NCI-H1092 (cell line): ENCODE data around the gene GOLGA6L6.
"Not testable (repeated sequence)": the region's sequence is repeated elsewhere in the genome, so short reads cannot be mapped to it uniquely, and the experiment has no call there.

Source experiments
- DNase-seq: peaks from one replicate; lab custom pipeline; 2025; lab: John Stamatoyannopoulos, UW

Gene GOLGA6L6, protein sequence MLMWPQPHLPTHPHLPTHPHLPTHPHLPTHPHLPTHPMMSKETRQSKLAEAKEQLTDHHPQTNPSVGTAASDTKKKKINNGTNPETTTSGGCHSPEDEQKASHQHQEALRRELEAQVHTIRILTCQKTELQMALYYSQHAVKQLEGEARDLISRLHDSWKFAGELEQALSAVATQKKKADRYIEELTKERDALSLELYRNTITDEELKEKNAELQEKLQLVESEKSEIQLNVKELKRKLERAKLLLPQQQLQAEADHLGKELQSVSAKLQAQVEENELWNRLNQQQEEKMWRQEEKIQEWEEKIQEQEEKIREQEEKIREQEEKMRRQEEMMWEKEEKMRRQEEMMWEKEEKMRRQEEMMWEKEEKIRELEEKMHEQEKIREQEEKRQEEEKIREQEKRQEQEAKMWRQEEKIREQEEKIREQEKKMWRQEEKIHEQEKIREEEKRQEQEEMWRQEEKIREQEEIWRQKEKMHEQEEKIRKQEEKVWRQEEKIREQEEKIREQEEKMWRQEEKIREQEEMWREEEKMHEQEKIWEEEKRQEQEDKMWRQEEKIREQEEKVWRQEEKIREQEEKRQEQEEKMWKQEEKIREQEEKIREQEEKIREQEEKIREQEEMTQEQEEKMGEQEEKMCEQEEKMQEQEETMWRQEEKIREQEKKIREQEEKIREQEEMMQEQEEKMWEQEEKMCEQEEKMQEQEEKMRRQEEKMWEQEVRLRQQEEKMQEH

DNA sequence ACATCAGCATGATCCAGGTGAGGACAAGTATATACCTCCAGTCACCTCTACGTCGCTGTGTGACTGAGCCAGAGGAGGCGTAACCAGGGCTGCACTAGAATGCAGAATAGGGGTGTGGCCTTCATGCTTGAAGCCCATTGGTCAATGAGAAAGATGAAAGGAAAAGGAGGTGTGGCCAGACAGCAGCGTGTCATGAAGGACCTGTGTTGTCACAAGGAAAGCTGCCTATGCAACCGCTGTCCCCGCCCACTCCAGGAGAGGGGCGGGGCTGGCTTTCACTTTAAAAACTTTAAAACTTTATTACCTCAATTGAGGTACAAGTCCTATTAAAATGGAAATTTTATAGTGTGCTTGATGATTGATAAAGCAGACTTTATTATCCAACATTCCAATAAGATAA is at the start of gene GOLGA6L6:
GOLGA6L6 (minus strand) TSS at position 101 of the 400 bp plus-strand sequence; CDS start at position 10, 91 bp downstream.
- DNase-seq = not testable (repeated sequence)

DNA sequence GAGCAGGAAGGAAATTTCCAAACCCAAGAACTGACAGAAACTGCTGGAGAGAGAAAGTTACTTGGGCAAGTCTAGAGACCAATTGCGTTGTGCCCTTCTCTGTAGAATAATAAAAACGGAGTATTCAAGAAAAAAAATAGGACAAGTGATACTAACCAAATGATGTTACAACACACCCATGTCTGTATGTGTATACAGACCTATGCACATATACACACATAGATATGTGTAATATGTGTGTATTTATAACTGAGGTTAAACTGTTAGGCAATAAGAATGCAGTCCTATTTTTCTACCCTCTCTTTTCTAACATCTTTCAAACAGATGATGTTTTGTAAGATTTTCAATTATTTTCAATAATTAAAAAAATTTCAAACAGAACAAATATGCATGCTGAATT is 48.5 kb upstream of the GOLGA6L6 start:
- not testable (repeated sequence) for DNase-seq

DNA sequence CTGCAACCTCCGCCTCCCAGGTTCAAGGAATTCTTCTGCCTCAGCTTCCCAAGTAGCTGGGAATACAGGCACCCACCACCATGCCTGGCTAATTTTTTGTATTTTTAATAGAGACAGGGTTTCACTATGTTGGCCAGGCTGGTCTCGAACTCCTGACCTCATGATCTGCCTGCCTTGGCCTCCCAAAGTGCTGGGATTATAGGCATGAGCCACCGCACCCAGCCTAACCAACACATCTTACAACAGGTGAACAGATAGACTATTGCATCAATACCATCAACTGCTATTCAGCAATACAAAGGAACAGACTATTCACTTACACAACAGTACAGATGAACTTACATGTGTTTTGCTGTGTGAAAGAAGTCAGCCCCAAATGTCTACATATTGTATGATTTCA is 45.2 kb upstream of the GOLGA6L6 start:
- not testable (repeated sequence) for DNase-seq

DNA sequence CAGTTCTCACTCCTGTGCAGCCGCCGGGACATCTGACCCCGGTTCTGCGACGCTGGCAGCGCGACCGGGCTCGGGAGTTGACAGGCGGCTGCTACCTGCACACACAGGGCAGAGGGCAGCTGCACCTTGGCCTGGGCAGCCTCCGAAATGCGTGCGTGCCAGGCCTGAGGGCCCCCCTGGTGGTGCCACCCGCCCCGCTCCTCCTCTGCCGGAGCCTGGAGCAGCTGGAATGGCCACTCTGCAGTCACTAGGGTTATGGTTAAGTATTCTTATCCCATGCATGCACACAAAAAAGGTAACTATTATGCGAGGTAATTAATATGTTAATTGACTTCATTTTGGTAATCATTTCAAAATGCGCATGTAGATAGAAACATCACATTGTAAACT is 41.1 kb upstream of the GOLGA6L6 start:
- not testable (repeated sequence) for DNase-seq

DNA sequence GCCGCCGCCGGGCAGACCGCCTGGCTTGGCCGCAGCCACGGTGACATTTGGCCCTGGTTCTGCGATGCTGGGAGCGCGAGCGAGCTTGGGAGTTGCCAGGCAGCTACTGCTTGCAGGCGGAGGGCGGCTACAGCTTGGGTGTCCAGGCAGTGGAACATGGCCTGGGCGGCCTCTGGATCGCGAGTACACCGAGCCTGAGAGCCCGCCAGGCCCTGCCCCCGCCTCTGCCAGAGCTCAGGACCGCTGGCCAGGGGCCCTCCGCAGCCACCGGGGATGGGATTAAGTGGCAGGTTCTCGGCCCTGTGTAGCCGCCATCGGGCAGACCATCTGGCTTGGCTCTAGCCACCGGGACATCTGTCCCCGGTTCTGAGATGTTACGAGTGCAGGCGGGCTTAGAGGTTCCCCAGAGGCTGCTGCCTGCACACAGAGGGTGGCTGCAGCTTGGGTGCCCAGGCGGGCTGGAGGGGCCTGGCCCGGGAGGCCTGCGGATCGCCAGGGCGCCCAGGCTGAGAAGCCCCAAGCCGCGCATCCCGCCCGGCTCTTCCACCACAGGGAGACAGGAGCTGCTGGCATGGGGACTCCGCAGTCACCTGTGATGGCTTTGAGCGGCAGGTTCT is 40.6 kb upstream of the GOLGA6L6 start:
- DNase-seq = not testable (repeated sequence)

DNA sequence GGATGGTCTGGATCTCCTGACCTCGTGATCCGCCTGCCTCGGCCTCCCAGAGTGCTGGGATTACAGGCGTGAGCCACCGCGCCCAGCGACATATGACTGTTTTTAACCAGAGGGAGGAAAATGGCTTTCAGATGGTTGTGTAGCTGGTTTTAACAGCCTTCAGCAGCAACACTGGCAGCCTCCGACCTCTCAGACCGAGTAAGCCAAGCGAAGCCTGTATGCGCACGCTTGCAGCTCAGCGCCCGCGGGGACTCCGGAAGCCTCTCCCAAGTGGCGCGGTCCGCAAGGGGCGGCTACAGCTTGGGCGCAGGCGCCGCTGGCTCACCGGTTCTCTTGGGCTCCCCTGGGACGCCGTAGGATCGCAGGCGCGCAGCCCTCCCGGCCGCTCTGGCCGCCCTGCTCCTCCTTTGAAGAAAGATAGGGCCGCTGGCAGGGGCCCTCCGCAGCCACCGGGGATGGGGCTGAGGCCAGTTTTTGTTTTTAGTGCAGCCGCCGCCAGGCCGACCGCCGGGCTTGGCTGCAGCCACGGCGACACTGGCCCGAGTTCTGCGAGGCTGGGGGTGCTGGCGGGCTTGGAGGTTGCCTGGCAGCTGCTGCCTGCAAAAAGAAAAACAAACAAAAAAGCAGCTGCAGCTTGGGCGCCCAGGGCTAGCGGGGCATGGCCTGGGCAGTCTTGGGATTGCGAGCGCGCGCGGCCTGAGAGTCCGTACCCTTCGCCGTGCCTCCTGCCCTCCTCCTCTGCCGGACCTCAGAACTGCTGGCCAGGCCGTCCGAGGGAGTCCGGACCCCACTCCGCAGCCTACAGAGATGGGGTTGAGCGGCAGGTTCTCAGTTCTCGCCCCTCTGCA is 39.9 kb upstream of the GOLGA6L6 start:
- DNase-seq = not testable (repeated sequence)

DNA sequence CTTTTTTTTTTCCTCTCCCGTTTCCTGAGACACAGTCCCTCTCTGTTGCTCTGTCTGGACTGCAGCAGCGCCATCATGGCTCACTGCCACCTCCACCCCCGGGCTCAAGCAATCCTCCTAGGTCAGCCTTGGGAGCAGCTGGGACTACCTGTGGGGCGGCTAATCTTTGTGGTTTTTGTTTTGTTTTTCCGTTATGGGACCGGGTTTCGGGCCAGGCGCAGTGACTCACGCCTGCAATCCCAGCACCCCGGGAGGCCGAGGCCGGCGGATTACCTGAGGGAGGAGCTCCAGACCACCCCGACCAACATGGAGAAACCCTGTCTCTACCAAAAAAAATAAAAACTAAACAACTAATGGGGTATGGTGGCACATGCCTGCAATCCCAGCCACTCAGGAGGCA is 38.1 kb upstream of the GOLGA6L6 start:
- DNase-seq = not testable (repeated sequence)

DNA sequence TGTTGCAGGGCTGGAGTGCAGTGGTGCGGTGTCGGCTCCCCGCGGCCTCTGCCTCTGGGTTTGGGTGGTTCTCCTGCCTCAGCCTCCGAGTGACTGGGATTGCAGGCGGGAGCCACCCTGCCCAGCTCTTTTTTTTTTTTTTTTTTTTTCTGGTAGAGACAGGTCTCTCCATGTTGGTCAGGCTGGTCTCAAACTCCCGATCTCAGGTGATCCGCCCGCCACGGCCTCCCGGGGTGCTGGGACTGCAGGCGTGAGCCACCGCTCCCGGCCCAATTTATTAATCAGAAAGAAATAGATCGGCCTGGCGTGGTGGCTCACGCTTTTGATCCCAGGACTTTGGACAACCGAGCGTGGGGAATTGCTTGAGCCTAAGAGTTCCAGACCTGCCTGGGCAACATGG is 9.7 kb upstream of the GOLGA6L6 start:
- DNase-seq = not testable (repeated sequence)

DNA sequence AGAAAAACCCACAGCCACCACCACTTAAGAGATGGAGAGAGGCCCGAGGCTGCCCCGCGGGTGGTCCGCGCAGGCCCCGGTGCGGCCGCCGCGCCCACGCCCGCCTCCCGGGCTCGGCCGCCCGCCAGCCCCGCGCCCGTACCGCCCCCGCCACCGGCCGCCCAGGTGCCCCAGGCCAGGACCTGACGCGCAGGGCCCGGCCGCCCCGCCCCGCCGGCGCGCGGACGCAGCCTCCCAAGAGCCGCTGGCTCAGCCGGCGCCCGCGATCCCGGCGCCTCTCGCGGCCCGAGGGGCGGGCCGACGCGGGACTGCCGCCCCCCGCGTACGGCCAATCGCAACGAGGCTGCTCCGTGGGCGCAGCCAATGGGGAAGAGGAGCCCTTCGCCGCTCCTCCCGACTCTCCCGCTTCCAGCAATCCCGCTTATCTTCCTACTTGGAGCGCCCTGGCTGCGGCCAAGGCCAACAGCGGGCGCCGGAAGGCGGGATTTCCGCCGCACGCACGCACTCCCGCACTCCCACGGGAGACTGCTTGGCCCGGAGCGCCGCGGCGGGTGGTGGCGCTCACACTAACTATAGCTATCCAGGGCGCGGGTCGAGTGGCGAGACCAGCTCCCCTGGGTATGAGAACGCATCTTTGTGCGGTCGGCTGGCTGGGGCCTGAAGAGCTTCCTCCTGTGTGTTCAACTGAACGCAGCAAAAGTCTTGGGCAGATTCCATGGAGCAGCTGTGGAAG is 35.5 kb downstream of the GOLGA6L6 start:
- DNase-seq = not testable (repeated sequence)

DNA sequence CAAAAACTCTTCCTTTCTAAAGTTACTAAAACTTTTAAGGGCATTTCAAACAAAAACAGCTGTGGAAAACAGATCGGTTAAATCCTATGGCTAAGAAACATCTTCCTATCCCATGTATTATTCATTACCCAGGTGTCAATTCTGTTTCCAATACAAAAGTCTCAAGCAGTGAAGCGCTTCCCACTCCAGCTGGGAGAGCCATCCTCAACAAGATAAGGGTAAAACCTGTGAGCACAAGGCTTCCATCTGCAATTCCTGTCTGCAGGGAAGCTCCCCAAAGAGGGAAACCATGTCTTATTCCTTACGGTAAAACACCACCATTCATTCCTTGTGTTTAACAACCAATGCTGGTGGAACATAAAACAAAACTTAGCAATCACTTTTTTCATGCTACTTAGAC is 38.8 kb downstream of the GOLGA6L6 start:
- not testable (repeated sequence) for DNase-seq

DNA sequence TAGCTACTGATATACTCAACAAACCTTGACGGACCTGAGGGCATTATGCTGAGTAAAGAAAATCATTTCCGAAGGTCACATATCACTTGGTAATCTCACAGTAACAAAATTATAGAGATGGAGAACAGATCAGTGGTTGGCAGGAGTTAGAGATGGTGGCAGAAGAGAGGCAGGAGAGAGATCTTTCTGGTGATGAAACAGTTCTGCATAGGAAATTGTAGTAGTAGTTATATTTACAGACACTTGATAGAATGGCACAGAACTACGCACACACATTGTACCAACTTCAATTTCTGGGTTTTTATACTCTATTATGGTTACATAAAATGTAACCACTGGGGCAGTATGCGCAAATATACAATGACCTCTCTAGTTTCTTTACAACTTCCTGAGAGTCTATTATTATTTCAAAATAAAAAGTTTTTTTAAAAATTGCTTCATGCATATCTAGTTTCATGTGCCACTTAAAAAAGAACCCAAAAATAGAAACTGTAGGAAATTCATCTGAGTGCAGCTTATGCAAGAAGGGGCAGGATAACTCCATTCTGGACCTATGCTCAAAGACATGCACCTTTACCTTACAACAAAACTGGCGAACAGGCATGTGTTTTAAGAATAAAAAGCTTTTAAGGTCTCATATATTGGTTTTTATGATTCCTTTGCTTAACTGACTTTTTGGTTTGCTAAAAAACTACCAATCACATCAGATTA is 39.9 kb downstream of the GOLGA6L6 start:
- not testable (repeated sequence) for DNase-seq

DNA sequence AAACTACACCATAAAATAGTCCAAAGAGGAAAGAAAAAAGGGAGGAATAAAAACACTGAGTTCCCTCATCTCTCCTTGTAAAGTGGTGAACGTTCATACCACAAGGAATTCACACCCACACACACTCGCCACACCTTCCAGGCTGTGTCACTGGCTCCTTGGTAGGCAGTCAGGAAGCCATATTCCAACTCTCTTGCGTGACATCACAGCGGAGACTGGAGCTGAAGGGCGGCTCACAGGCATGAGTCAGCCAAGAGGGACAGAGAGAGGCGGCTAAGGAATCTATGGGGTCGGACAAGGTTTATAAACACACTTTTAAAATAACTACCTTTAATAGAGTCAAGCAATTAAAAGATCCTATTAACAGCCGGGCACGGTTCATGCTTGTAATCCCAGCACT is 43.8 kb downstream of the GOLGA6L6 start:
- not testable (repeated sequence) for DNase-seq

DNA sequence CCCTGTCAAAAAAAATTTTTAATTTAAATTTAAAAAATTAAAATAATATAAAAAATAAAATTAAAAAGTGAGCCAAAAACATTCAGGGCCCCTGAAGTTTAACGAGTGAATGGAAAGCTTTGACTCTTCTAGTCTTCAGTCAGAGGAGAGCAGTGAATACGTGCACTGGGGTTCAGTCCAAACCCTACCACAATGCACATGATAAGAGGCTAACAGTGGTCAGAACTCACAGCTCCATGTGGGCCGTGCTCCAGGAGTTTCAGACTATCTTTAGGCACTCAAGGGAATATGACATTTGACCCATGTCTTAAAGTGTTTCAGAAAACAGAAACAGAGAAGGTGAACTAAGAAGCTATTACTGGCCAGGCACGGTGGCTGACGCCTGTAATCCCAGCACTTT is 48.6 kb downstream of the GOLGA6L6 start:
- DNase-seq = not testable (repeated sequence)

DNA sequence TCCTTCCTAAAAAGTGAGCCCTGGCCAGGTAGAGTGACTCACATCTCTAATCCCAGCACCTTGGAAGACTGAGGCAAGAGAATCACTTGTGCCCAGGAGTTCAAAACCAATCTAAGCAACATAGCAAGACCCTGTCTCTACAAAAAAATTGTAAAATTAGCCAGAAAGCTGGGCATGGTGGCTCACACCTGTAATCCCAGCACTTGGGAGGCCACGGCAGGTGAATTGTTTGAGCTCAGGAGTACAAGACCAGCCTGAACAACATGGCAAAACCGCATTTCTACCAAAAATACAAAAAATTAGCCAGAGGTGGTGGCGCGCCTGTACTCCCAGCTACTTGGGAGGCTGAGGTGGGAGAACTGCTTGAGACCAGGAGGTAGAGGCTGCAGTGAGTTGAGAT is 49.0 kb downstream of the GOLGA6L6 start:
- DNase-seq = not testable (repeated sequence)

DNA sequence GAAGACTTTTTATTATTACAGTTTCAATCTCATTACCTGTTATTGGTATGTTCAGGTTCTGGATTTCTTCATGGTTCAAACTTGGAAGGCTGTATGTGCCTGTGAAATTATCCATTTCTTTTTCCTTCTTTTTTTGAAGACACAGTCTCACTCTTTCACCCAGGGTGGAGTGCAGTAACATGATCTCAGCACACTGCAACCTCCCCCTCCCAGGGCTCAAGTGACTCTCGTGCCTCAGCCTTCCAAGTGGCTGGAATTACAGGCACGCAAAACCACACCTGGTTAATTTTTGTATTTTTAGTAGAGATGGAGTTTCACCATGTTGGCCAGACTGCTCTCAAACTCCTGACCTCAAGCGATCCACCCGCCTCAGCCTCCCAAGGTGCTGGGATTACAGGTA is 52.3 kb downstream of the GOLGA6L6 start:
- DNase-seq = not testable (repeated sequence)
